HAP-1 (cell line): ENCODE data around the gene ASB11.
A peak's percentile ranks its signal among the peaks of the same experiment; 100 is the strongest.
"Not testable (repeated sequence)": the region's sequence is repeated elsewhere in the genome, so short reads cannot be mapped to it uniquely, and the experiment has no call there.

ENCODE experiments used
- DNase-seq, 2 experiments: peaks; one replicate each; pipeline ENCODE4 v3.0.0-alpha.2; 2016 to 2020; ENCODE audit warnings: low spot score in 2 of 2
- H3K27me3 ChIP-seq: fragments of 250-450 bp; sonication (Bioruptor Pico); 2 replicates; pipeline ENCODE4 v1.5.1; 2020; ENCODE audit warnings: low read depth, mild to moderate bottlenecking, moderate library complexity
- H3K36me3 ChIP-seq: fragments of 250-450 bp; sonication (Bioruptor Pico); replicated peaks from 2 replicates; pipeline ENCODE4 v1.5.1; 2020; ENCODE audit warnings: mild to moderate bottlenecking
- H3K4me1 ChIP-seq: fragments of 250-450 bp; sonication (Bioruptor Pico); 2 replicates; pipeline ENCODE4 v1.5.1; 2020; ENCODE audit warnings: mild to moderate bottlenecking
- H3K4me3 ChIP-seq: fragments of 250-450 bp; sonication (Bioruptor Pico); 2 replicates; pipeline ENCODE4 v1.5.1; 2020; ENCODE audit warnings: mild to moderate bottlenecking, moderate library complexity
- H3K9me3 ChIP-seq: fragments of 250-450 bp; sonication (Bioruptor Pico); 2 replicates; pipeline ENCODE4 v1.5.1; 2020; ENCODE audit warnings: mild to moderate bottlenecking, moderate library complexity
- in situ Hi-C: fragments of 300-500 bp; cut with MboI; formaldehyde crosslinking; loops from 3 replicates; pipeline ENCODE4 v1.14.3; 2020; ENCODE audit warnings: low sequenced_read_pairs, inconsistent platforms, mixed read lengths

Gene ASB11

DNA sequence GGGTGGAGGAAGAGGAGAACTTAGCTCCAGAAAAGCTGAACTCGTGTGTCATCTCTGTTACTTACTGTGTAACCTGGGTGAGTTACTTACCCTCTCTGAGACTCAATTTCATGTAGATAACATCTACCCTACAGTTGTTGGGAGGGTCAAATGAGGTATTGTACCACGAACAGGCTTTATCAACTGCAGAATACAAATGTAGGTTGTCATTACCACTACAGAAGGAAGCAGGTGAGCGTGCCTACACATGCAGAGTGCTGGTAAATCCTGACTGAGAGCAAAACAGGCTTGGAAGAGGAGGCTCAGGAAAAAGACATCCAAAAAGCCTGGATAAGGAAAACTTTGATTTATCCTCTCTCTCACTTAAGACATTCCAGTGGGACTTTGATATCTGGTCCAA lies 12.7 kb upstream of the ASB11 start:
- H3K4me3 ChIP-seq = no peak overlapping the region
- peaks cover 48% of the 10 kb centered on the region for H3K36me3 ChIP-seq
- in situ Hi-C loops = no loop called here
- no peaks in the 10 kb centered on the region for H3K9me3 ChIP-seq
- no peak for DNase-seq
- H3K27me3 ChIP-seq = no peaks in the 10 kb centered on the region
- no peaks in the 10 kb centered on the region for H3K4me1 ChIP-seq

DNA sequence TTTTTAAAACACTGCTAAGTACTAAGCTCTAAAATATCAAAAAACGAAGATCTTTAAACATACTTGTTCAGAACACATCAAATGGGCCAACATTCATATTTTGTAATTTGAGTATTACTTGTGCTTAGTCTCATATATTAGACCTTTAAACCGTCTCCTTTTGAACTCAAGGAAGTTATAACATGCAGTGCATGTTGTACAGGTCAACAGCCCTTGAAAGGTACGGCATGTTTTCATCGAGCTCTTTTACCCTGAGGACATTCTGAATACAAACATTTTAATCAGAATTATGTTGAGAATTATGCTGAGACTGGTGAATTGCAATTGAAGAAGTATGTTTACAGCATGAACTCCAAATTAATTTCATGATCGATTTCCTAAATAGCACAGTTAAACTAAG lies 7.0 kb upstream of the ASB11 start:
- in situ Hi-C loops = no loop called here
- no peaks in the 10 kb centered on the region for H3K9me3 ChIP-seq
- no peaks in the 10 kb centered on the region for H3K4me1 ChIP-seq
- no peak for DNase-seq
- H3K4me3 ChIP-seq = no peak overlapping the region
- no peaks in the 10 kb centered on the region for H3K27me3 ChIP-seq
- H3K36me3 ChIP-seq = peaks cover 40% of the 10 kb centered on the region

DNA sequence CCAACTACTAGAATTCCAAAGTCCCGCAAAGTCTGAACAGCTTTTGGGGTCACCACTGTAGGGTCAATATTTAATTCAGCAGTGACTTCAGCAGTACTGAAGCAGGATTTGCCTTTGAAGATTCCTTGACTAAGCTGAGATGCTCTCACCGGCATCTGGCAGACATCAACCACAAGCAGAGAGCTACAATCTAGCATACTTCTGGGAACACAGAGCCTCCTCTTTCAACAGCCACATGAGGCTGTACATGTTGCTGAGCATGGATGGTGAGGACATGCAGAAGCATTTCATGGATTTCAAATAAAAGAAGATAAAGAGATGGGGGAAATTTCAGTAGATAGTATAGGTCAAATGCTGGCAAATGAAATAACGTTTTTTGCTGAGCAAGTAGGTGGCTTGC lies 6.6 kb upstream of the ASB11 start:
- in situ Hi-C loops = no loop called here
- Histone ChIP-seq H3K4me1 (no peaks in the 10 kb centered on the region), H3K9me3 (no peaks in the 10 kb centered on the region), H3K36me3 (peaks cover 40% of the 10 kb centered on the region), H3K27me3 (no peaks in the 10 kb centered on the region), H3K4me3 (no peak overlapping the region)
- DNase-seq = no peak

DNA sequence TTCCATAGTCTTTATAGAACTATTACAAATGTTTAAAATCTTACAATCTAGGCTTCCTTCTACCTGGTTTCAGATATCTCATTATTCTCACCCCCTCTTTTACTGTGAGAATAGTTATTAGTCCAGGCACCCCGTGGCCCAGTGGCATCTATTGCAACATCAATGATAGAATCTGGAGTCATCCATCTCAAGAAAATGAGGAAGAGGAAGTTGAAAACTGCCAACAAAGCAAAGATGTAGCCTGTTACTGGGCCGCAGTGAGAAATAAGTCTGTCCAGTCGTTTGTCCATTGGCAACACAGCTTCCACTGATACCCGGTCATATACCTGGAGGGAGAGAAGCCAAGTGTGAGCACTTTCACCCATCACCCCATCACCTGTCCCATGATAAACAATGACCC lies 6.0 kb upstream of the ASB11 start:
- in situ Hi-C loops = no loop called here
- Histone ChIP-seq H3K4me3 (no peak overlapping the region), H3K36me3 (peaks cover 40% of the 10 kb centered on the region), H3K9me3 (no peaks in the 10 kb centered on the region), H3K27me3 (no peaks in the 10 kb centered on the region), H3K4me1 (no peaks in the 10 kb centered on the region)
- DNase-seq = no peak

DNA sequence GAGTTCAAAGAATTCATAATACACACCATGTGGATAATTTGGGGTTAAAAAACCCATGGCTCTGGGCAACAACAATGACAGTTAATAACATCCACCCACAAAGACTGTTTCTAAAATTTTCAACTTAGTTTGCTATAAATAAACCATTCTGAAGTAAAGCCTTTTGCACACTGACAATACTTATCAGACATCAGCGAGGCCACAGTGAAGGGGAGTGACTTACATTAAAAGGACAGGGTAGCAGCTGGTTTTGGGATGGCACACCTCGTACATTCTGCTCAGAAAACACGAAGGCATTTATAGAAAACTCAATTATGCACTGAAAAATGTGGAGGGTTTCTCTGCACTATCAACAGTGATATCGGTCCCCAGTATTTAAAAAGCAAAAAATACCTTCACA lies 4.9 kb upstream of the ASB11 start:
- H3K4me1 ChIP-seq = no peaks in the 10 kb centered on the region
- peaks cover 36% of the 10 kb centered on the region for H3K36me3 ChIP-seq
- in situ Hi-C loops = no loop called here
- H3K9me3 ChIP-seq = no peaks in the 10 kb centered on the region
- H3K4me3 ChIP-seq = no peak overlapping the region
- H3K27me3 ChIP-seq = no peaks in the 10 kb centered on the region
- no peak for DNase-seq

DNA sequence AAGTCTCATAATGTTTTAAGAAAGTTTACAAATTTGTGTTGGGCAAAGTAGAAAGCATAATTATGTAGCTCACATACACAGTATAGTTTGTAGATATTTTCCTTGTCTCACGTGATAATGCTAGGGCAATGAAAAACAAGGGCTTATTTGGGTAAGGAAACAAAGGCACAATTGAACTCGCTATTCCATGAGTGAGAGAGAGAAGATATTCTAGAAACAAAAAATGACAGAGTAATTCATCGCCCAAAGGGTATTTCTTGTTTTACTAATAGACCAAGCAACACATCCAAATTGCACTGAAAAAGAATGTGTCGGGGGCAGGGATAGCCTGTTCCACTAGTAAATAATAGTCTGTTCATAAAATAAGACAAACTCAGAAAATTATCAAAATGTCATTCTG lies 3.6 kb upstream of the ASB11 start:
- in situ Hi-C loops = no loop called here
- DNase-seq = no peak

DNA sequence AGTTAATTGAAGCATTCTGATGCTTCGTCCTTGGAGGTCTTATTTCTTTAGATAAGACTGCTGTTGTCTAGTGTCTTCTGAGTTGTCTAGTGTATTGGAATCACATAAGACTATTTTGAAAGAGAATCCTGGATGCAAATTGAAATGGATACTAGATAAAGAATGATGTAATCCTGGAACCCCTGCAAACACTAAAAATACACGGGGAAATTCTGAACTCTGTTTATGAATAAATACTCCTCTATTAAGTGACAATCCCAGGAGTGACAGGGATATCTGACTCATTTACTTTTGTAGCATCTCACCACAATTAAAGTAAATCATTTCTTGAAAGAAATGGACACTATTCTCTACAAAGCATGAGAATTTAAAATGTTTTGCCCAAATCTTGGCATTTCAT lies 968 bp downstream of the ASB11 start:
- peaks cover 5% of the 10 kb centered on the region for H3K36me3 ChIP-seq
- no peaks in the 10 kb centered on the region for H3K9me3 ChIP-seq
- no peaks in the 10 kb centered on the region; the same call in 1 of the 2 replicates for H3K4me1 ChIP-seq
- in situ Hi-C loops = no loop called here
- no peak overlapping the region for H3K4me3 ChIP-seq
- no peaks in the 10 kb centered on the region for H3K27me3 ChIP-seq
- DNase-seq = no peak

More for the DNA sequence above, 3.6 kb upstream of the ASB11 start:
- Histone ChIP-seq H3K4me1 (no peaks in the 10 kb centered on the region), H3K4me3 (no peak overlapping the region), H3K27me3 (no peaks in the 10 kb centered on the region), H3K9me3 (no peaks in the 10 kb centered on the region), H3K36me3 (peaks cover 24% of the 10 kb centered on the region)

DNA sequence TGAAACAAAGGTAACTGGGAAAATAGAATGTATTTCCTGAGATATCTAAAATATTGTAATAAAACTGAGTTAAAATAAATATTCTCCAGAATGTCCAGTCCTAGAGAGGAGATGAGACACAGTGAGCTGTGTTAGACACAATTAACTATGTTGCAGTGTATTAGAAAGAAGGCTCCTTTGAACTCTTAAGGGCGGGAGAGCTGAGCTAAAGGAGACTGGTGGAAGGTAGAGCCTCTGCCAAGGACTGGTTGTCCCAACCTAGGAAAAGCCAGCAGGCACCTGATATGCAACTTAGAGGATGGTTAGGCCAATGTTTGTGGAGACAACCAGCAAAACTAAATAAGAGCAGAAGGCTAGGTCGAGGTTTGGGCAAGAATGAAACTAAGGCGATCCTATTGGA lies 4.3 kb downstream of the ASB11 start:
- DNase-seq = no peak
- no peaks in the 10 kb centered on the region; the same call in 1 of the 2 replicates for H3K4me1 ChIP-seq
- no peaks in the 10 kb centered on the region for H3K36me3 ChIP-seq
- in situ Hi-C loops = no loop called here
- H3K9me3 ChIP-seq = no peaks in the 10 kb centered on the region
- no peak overlapping the region for H3K4me3 ChIP-seq
- no peaks in the 10 kb centered on the region for H3K27me3 ChIP-seq

DNA sequence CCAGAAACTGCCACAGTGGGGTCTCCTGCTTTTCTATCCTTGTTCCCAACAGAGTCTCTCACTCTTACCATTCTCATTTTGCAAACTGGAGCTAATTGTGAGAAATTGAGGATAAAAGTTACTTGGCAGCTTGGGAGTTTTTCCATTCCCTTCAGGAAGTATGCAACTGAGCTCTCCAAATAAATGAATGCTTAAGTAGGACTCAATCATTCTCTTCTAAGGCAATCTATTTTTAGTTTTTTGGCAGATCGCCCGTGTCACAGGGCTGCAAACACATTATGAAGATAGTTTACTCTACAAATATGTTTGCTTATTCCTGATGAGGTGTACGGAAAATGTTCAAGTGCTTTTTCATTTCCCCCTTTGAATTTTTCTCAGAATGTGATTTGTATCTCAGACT lies 5.3 kb downstream of the ASB11 start:
- H3K36me3 ChIP-seq = no peaks in the 10 kb centered on the region
- H3K4me3 ChIP-seq = no peak overlapping the region
- in situ Hi-C loops = no loop called here
- H3K9me3 ChIP-seq = no peaks in the 10 kb centered on the region
- no peaks in the 10 kb centered on the region; the same call in 1 of the 2 replicates for H3K4me1 ChIP-seq
- no peak for DNase-seq
- no peaks in the 10 kb centered on the region for H3K27me3 ChIP-seq

DNA sequence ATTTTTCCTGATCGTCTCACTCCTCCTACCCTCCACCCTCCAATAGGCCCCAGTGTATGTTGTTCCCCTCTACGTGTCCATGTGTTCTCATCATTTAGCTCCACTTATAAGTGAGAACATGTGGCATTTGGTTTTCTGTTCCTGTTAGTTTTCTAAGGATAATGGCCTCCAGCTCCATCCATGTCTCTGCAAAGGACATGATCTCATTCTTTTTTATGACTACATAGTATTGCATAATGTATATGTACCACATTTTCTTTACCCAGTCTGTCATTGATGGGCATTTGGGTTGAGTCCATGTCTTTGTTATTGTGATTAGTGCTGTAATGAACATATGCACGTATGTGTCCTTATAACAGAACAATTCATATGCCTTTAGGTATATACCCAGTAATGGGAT lies 9.5 kb downstream of the ASB11 start:
- H3K36me3 ChIP-seq, H3K9me3 ChIP-seq, DNase-seq, H3K4me3 ChIP-seq, H3K4me1 ChIP-seq, H3K27me3 ChIP-seq, in situ Hi-C loops: not testable (repeated sequence)

DNA sequence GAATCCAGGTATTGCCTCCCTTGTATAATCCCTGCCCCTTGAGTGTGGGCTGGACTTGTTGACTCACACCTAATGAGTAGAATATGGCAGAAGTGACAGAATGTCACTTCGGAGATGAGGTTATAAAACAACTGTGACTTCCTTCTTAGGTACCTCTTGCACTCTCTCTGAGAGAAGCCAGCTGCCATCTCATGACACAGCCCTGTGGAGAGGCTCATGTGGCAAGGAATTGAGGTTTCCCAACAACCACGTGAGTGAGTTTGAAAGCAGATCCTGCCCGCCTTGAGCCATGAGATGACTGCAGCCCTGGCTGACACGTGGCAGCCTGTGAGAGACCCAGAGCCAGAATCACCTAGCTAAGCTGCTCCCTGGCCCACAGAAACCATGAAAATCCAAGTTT lies 13.5 kb downstream of the ASB11 start:
- no peaks in the 10 kb centered on the region for H3K9me3 ChIP-seq
- no peak for DNase-seq
- H3K4me1 ChIP-seq = no peaks in the 10 kb centered on the region
- no peak overlapping the region for H3K4me3 ChIP-seq
- no peaks in the 10 kb centered on the region; the same call in 1 of the 2 replicates for H3K27me3 ChIP-seq
- no peaks in the 10 kb centered on the region for H3K36me3 ChIP-seq
- in situ Hi-C loops = no loop called here

DNA sequence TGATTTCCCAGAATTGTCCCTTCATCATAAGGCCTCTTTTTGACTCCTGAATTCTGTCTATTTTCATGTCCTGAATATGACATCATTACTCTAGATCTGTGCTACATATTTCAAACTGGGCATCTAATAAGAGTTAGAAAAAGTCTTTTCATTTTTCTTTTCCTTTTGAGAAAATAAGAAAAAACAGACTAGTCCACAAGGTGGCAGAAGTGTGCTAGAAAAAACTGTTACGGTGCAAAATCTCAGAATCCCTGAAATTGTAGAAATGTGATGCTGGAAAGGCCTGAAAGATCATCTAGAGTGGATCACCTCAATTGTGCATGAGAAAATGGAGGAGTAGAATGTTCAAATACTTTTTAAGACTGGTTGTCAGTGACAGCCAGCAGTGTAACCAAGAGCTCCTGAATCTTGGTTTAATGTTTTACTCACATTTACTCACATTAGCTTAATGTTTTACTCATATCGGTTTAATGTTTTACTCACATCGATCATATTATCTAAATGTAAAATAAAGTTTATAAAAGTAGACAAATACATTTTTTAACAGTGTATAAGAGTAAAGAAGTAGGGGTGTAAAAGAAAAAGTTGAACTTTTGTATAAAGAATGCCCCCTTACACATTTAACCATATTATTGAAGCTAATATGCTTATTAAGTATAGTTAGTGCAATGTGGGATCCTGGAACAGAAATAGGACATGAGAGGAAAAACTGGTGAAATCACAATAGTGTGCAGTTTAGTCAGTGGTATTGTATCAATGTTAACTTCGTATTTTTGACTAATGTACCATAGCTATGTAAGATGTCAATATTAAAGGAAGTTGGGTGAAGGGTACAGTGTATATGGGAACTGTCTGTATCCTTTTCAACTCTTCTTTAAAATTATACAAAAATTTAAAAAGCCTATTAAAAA lies 15.2 kb downstream of the ASB11 start:
- in situ Hi-C loops = no loop called here
- peak in 1 of 2 experiments; percentile 19 for DNase-seq

DNA sequence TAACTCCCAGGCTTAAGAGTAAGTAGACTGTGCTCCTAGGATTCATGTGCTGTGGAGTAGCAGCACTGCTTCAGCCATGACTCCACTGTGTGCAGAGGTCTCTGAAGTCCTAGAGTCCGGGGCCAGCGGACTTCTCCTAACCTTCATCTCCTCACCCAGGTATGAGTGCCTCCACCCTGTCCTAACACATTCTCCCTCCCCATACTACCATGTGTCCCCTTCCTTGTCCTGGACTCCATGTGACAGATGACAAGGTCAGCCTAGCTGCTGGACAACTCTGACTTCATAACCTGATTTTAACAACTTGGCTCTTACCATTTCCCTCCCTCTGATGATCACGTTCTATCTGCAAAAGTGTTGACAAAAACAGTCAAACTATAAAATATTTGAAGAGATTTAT lies 16.7 kb downstream of the ASB11 start:
- in situ Hi-C loops = no loop called here
- no peaks in the 10 kb centered on the region; the same call in 1 of the 2 replicates for H3K27me3 ChIP-seq
- no peaks in the 10 kb centered on the region for H3K9me3 ChIP-seq
- H3K4me3 ChIP-seq = no peak overlapping the region
- no peaks in the 10 kb centered on the region for H3K4me1 ChIP-seq
- no peak for DNase-seq
- H3K36me3 ChIP-seq = no peaks in the 10 kb centered on the region

More for the DNA sequence above, 15.2 kb downstream of the ASB11 start:
- Histone ChIP-seq H3K9me3 (no peaks in the 10 kb centered on the region), H3K36me3 (no peaks in the 10 kb centered on the region), H3K4me3 (no peak overlapping the region), H3K4me1 (no peaks in the 10 kb centered on the region), H3K27me3 (no peaks in the 10 kb centered on the region; the same call in 1 of the 2 replicates)

DNA sequence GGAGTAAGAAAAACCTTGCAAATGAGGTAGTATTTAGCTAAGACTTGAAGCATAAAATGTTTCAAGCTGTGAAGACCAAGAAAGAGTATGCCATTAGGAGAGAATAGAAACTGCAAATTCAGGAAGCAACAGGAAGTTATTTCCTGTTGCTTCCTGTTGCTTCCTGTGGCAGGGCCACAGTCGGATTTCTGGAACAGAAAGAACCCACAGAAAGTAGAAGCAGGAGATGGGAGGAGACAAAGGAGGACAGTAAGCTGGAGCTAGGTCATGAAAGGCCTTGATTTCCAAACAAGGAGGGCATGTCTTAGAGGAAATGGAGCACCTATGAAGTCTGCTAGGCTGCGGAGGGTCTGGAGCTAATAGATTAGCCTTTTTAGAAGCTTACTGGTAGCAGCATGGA lies 17.2 kb downstream of the ASB11 start:
- in situ Hi-C loops = no loop called here
- Histone ChIP-seq H3K9me3 (no peaks in the 10 kb centered on the region), H3K36me3 (no peaks in the 10 kb centered on the region), H3K4me1 (no peaks in the 10 kb centered on the region), H3K4me3 (no peak overlapping the region), H3K27me3 (no peaks in the 10 kb centered on the region; the same call in 1 of the 2 replicates)
- DNase-seq = no peak
